Measurements from ENCODE around the gene RALGPS1. TPM values are rescaled to one million over a fixed set of nuclear protein-coding genes. Genes with fewer than 3 reads are reported as not detected.

RALGPS1 gene
- total RNA-seq, 2 donors from 2014 or later: 9.7 to 17.7 TPM

GRCh38 chr9:127195976-127196825 lies 281.6 kb downstream of the RALGPS1 start:
- Histone ChIP-seq H3K27me3 (no peaks in the 10 kb centered on the region), H3K27ac (no peak overlapping the region), H3K9me3 (no peaks in the 10 kb centered on the region), H3K4me3 (no peak overlapping the region), H3K4me1 (peaks cover 0 to 32% of the 10 kb centered on the region in 2 donors), H3K36me3 (no peaks in the 10 kb centered on the region)
- no peak for TF ChIP-seq CTCF (IDR thresholded peaks at IDR 0.05)
- no peak for DNase-seq (ENCODE audit: low spot score)

DNA sequence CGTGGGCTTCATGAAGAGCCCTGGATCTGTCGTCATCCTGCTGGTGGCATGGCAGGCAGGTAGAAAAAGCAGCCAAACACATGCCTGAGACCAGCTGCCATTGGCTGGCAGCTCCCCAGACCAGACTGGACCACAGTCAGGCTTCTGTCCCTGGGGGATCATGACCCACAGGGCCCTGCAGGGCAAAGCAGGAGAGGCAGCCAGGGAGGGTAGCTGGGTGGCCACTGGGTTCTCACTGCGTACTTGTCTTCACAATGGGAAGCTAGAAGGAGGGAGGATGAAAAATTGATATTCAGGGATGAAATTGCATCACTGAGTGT lies 282.2 kb downstream of the RALGPS1 start:
- peak overlapping the region; percentile 31 to 39 for H3K27ac ChIP-seq
- no peak overlapping the region for H3K4me3 ChIP-seq
- TF ChIP-seq CTCF (IDR thresholded peaks at IDR 0.05): no peak
- H3K27me3 ChIP-seq: no peaks in the 10 kb centered on the region
- DNase-seq (ENCODE audit: low spot score): no peak
- H3K9me3 ChIP-seq: no peaks in the 10 kb centered on the region
- peaks cover 0 to 32% of the 10 kb centered on the region in 2 donors for H3K4me1 ChIP-seq
- no peaks in the 10 kb centered on the region for H3K36me3 ChIP-seq

DNA sequence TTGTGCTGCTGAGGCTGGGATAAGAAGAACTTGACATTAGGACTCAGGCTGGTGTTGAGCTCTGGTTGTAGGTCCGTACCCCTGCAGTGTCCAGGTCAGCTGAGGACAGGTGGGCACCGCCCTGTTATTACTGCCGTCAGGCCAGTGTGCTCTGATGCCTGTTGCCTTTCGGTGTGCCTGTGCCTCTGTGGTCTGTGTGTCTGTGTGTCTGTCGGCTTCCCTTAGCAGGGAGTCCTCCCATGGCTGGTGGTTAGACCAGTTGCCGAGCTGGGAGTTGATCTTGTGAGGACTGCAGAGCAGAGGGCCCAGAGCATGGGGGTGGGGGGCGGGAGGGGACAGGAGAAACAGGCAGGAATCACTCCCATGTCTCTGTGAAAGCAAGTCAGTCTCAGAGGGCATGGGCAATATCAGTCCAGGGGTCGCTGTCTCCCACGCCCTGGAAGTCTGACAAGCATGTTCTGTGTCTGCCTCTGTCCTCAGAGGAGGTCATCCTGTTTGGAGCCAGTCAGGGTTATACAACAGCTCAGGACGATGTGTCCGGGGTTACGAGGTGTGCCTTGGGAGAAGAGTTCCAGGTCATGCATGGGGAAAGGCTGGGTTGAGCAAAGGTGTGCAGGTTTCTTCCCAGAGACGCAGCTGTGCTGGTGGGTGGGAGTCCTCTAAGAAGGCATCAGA lies 282.7 kb downstream of the RALGPS1 start:
- H3K27ac ChIP-seq: peak overlapping the region; percentile 35 to 50
- H3K4me1 ChIP-seq: peaks cover 0 to 32% of the 10 kb centered on the region in 2 donors

DNA sequence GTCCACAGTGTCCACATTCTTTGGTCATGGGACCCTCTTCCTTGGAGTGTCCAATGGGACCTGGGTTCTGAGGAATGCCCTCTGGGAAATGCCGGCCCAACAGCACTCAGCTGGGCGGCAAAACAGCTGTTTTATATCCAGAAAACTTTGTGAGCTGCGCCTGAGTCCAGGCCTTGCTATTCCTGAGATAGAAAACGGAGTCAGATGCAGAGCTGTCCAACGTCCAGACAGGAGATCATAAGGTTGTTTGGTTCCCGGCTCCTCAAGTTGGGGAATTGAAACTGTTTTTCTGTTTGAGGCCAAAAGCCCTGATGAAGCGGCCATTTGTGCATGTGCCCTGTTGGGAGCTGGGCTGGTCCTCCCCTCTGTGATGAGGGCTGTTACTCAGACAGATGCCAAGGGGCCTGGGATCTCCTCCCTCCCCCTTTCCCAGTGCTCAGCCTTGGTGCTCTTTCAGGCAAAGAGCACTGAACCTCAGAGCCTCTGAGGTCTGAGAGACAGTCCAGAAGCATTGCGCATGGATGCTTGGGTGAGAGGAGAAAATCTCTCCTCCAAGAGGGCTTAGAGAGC lies 283.4 kb downstream of the RALGPS1 start:
- Histone ChIP-seq H3K4me3 (no peak overlapping the region), H3K27ac (peak overlapping the region; percentile 35 to 50), H3K9me3 (no peaks in the 10 kb centered on the region), H3K36me3 (no peaks in the 10 kb centered on the region), H3K4me1 (peaks cover 0 to 32% of the 10 kb centered on the region in 2 donors), H3K27me3 (no peaks in the 10 kb centered on the region)
- no peak for DNase-seq (ENCODE audit: low spot score)
- TF ChIP-seq CTCF (IDR thresholded peaks at IDR 0.05): no peak

More for the DNA sequence above, 282.7 kb downstream of the RALGPS1 start:
- TF ChIP-seq CTCF (IDR thresholded peaks at IDR 0.05): no peak
- no peaks in the 10 kb centered on the region for H3K9me3 ChIP-seq
- H3K4me3 ChIP-seq: no peak overlapping the region
- H3K27me3 ChIP-seq: no peaks in the 10 kb centered on the region
- DNase-seq (ENCODE audit: low spot score): no peak
- H3K36me3 ChIP-seq: no peaks in the 10 kb centered on the region

- no peak for TF ChIP-seq CTCF (IDR thresholded peaks at IDR 0.05)
- Histone ChIP-seq H3K27me3 (no peaks in the 10 kb centered on the region), H3K4me3 (no peak overlapping the region), H3K4me1 (peaks cover 0 to 32% of the 10 kb centered on the region in 2 donors), H3K36me3 (no peaks in the 10 kb centered on the region), H3K9me3 (no peaks in the 10 kb centered on the region), H3K27ac (peak overlapping the region; percentile 35 to 50)
- no peak for DNase-seq (ENCODE audit: low spot score)
These were observed 284.0 kb downstream of the RALGPS1 start for GRCh38 chr9:127198587-127198986.

All from right atrium auricular region (tissue), 2 donors.